ENCODE measurements around the gene CASTOR1. TPM values are rescaled to one million over a fixed set of nuclear protein-coding genes. Genes with fewer than 3 reads are reported as not detected.

Gene CASTOR1
- total and polyA plus RNA-seq, 7 donors: 5.3 to 15.0 (median 9.2) TPM; not detected in 1

GRCh38 chr22:30282616-30283046, 6.7 kb downstream of the CASTOR1 start:
- intact Hi-C loops (cut with DNase I): no loop called here
- no peak overlapping the region for H3K27ac ChIP-seq
- H3K4me1 ChIP-seq: peaks cover 0 to 10% (median 7%) of the 10 kb centered on the region in 4 donors
- no peak overlapping the region for H3K4me3 ChIP-seq
- no peaks in the 10 kb centered on the region for H3K27me3 ChIP-seq
- H3K36me3 ChIP-seq: peaks cover 0 to 28% (median 7%) of the 10 kb centered on the region in 4 donors
- TF ChIP-seq EP300 (IDR thresholded peaks at IDR 0.05) (no peak), CTCF (IDR thresholded peaks at IDR 0.05) (no peak), POLR2AphosphoS5 (IDR thresholded peaks at IDR 0.05) (no peak), POLR2A (IDR thresholded peaks at IDR 0.05) (no peak)
- WGBS, 2 donors: 53 to 76% methylated on average over 7 of the region's 7 CpGs
- no peak for DNase-seq
- no peaks in the 10 kb centered on the region for H3K9me3 ChIP-seq

DNA sequence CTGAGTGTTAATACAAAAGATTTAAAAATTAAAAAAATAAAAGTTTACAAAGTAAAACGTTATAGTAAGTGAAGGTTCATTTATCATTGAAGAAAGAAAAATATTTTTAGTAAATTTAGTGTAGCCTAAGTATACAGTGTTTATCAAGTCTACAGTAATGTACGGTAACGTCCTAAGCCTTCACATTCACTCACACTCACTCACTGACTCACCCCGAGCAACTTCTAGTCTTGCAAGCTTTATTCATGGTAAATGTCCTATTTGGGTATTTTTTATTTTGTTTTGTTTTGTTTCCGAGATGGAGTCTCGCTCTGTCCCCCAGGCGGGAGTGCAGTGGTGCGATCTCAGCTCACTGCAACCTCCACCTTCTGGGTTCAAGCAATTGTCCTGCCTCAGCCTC, 8.8 kb downstream of the CASTOR1 start:
- TF ChIP-seq POLR2A (IDR thresholded peaks at IDR 0.05) (no peak), EP300 (IDR thresholded peaks at IDR 0.05) (no peak), POLR2AphosphoS5 (IDR thresholded peaks at IDR 0.05) (no peak), CTCF (IDR thresholded peaks at IDR 0.05) (no peak)
- 88 to 89% methylated on average over 8 of the region's 8 CpGs for whole genome bisulfite sequencing, 2 donors
- no peak overlapping the region for H3K4me3 ChIP-seq

GRCh38 chr22:30279932-30280331, 9.4 kb downstream of the CASTOR1 start:
- Histone ChIP-seq H3K4me3 (no peak overlapping the region), H3K9me3 (no peaks in the 10 kb centered on the region), H3K27me3 (no peaks in the 10 kb centered on the region), H3K4me1 (peaks cover 0 to 14% (median 11%) of the 10 kb centered on the region in 4 donors), H3K36me3 (peaks cover 0 to 9% (median under 1%) of the 10 kb centered on the region in 4 donors), H3K27ac (no peak overlapping the region)
- intact Hi-C loops (cut with DNase I): no loop called here
- WGBS, 2 donors: 93% methylated on average over 5 of the region's 5 CpGs
- DNase-seq: no peak
- no peak for TF ChIP-seq EP300 (IDR thresholded peaks at IDR 0.05)
- TF ChIP-seq POLR2AphosphoS5 (IDR thresholded peaks at IDR 0.05): no peak
- TF ChIP-seq POLR2A (IDR thresholded peaks at IDR 0.05): no peak
- TF ChIP-seq CTCF (IDR thresholded peaks at IDR 0.05): no peak

More for the DNA sequence above, 8.8 kb downstream of the CASTOR1 start:
- intact Hi-C loops (cut with DNase I): no loop called here
- Histone ChIP-seq H3K27ac (no peak overlapping the region), H3K36me3 (peaks cover 0 to 15% (median 2%) of the 10 kb centered on the region in 4 donors), H3K9me3 (no peaks in the 10 kb centered on the region), H3K27me3 (no peaks in the 10 kb centered on the region), H3K4me1 (peaks cover 0 to 14% (median 11%) of the 10 kb centered on the region in 4 donors)
- DNase-seq: no peak

GRCh38 chr22:30279046-30279788, 10.1 kb downstream of the CASTOR1 start:
- intact Hi-C loops (cut with DNase I): no loop called here
- TF ChIP-seq POLR2AphosphoS5 (IDR thresholded peaks at IDR 0.05): peak in 1 of 4 donors; percentile 35
- no peak for TF ChIP-seq POLR2A (IDR thresholded peaks at IDR 0.05)
- TF ChIP-seq EP300 (IDR thresholded peaks at IDR 0.05): no peak
- TF ChIP-seq CTCF (IDR thresholded peaks at IDR 0.05): no peak
- Histone ChIP-seq H3K4me3 (no peak overlapping the region), H3K36me3 (peaks cover 0 to 2% (median 0%) of the 10 kb centered on the region in 4 donors), H3K27me3 (no peaks in the 10 kb centered on the region), H3K27ac (no peak overlapping the region), H3K4me1 (peaks cover 0 to 14% (median 11%) of the 10 kb centered on the region in 4 donors), H3K9me3 (no peaks in the 10 kb centered on the region)
- WGBS, 2 donors: 77 to 79% methylated on average over 16 of the region's 16 CpGs
- no peak for DNase-seq

Measured in sigmoid colon (tissue), 7 donors.